ENCODE measurements around the gene GLUL. TPM values are rescaled to one million over a fixed set of nuclear protein-coding genes. Genes with fewer than 3 reads are reported as not detected.

The GLUL gene
- total and polyA plus RNA-seq, 2 of the 4 experiments (the other 2 are of a cell fraction), result 131 to 385 TPM

DNA sequence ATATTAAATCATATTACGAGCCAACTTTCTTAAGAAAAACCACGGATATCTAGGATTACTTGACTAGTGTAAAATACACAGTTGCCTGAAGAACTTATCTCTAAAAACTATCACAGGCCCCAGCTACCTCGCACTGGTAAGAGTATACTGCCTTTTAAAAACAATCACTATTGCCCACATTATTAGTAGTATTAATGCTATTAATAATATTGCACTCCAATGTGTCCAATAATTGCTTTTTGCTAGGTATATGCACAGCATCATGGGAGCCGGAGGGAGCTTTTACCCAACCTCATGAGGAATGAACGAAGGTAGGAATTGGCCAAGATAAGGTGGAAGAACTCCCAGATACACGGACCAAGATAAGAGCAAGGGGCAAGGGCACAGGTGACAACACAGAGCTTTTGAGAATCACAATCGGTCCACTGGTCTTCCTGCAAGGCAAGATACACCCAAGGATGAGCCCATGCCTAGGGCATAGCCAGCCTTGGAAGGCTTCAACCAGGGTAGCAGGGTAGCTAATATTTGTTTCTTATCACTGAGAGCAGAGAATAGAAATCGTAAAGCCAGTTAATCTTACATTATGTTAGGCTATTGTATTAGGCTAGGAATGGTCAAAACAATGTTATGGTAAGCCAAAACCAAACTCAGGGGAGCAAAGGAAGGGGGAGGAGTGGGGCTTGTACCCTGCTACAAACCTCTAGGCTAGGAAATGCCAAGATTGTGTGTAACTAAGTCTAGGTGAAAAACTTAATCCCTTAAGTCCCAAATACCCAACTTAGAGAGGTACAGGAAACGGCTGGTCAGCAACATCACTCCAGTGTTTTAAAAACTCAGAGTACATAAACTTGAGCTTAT, 9.4 kb downstream of the GLUL start:
- no peak overlapping the region for H3K14ac ChIP-seq (replicated peaks; ENCODE audit: low read depth, low read length)
- no peaks in the 10 kb centered on the region for H3K4me1 ChIP-seq (ENCODE audit: control insufficient read depth, insufficient read depth, low read length)
- no peaks in the 10 kb centered on the region for H3K9me3 ChIP-seq (ENCODE audit: control insufficient read depth, insufficient read depth, low read length)
- H3K9ac ChIP-seq (ENCODE audit: low read depth, low read length), result no peak overlapping the region
- POLR2A ChIA-PET (ENCODE audit: unreplicated experiment), result no interaction called here
- H4K8ac ChIP-seq (ENCODE audit: low read depth in 2 of 2, low read length in 2 of 2), result no peak overlapping the region
- TF ChIP-seq RFX5 (IDR thresholded peaks at IDR 0.05; ENCODE audit: low read depth, low read length) (no peak), FOS (IDR thresholded peaks at IDR 0.05; ENCODE audit: low read depth, low read length) (no peak), RCOR1 (IDR thresholded peaks at IDR 0.05; ENCODE audit: insufficient replicate concordance, low read length) (no peak), POLR2A (IDR thresholded peaks at IDR 0.05; ENCODE audit: low read depth, low read length) (no peak), RAD21 (IDR thresholded peaks at IDR 0.05; ENCODE audit: low read length) (no peak), CEBPB (IDR thresholded peaks at IDR 0.05; ENCODE audit: low read depth, low read length) (no peak), MAZ (IDR thresholded peaks at IDR 0.05; ENCODE audit: borderline replicate concordance, low read depth, low read length) (no peak), CTCF (conservative IDR thresholded peaks at IDR 0.05; ENCODE audit: low read depth, low read length) (no peak), MXI1 (IDR thresholded peaks at IDR 0.05; ENCODE audit: borderline replicate concordance, low read depth, low read length) (no peak), MAFK (IDR thresholded peaks at IDR 0.05; ENCODE audit: low read depth, low read length) (no peak), SMC3 (IDR thresholded peaks at IDR 0.05; ENCODE audit: low read depth, low read length) (no peak)
- TF ChIP-seq, protein P1, sequence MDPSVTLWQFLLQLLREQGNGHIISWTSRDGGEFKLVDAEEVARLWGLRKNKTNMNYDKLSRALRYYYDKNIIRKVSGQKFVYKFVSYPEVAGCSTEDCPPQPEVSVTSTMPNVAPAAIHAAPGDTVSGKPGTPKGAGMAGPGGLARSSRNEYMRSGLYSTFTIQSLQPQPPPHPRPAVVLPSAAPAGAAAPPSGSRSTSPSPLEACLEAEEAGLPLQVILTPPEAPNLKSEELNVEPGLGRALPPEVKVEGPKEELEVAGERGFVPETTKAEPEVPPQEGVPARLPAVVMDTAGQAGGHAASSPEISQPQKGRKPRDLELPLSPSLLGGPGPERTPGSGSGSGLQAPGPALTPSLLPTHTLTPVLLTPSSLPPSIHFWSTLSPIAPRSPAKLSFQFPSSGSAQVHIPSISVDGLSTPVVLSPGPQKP (IDR thresholded peaks at IDR 0.05; ENCODE audit: borderline replicate concordance, low read depth, low read length), result no peak
- H3K27ac ChIP-seq (ENCODE audit: insufficient read depth, low read length), result no peak overlapping the region
- DNase-seq (no peak), ATAC-seq (ENCODE audit: low read depth) (no peak; the same call in 1 of the 2 replicates)
- H2BK20ac ChIP-seq (ENCODE audit: low read depth, low read length), result no peak overlapping the region
- H2AFZ ChIP-seq (replicated peaks; ENCODE audit: low read length, poor library complexity), result no peak overlapping the region
- no peaks in the 10 kb centered on the region; the same call in 1 of the 2 replicates for H4K20me1 ChIP-seq (ENCODE audit: insufficient read depth, low read length)
- H3K36me3 ChIP-seq (ENCODE audit: control insufficient read depth, insufficient read depth, low read length), result peaks cover 41% of the 10 kb centered on the region
- H2BK120ac ChIP-seq (ENCODE audit: low read depth, low read length), result no peak overlapping the region
- no TSS peak for BruUV-seq (replicated peaks)
- no peak overlapping the region for H2BK15ac ChIP-seq (ENCODE audit: low read depth, low read length)
- peaks cover 4% of the 10 kb centered on the region; the same call in 1 of the 2 replicates for H3K9me1 ChIP-seq (ENCODE audit: insufficient read depth, low read length)
- H3K4me3 ChIP-seq (ENCODE audit: insufficient read depth, low read depth, low read length), result no peak overlapping the region
- CTCF ChIA-PET, result no interaction called here
- no peak overlapping the region for H4K5ac ChIP-seq (ENCODE audit: low read depth, low read length)
- no peak overlapping the region for H3K4ac ChIP-seq (ENCODE audit: low read depth, low read length)
- H2AK5ac ChIP-seq (ENCODE audit: low read depth, low read length), result no peak overlapping the region
- H4K91ac ChIP-seq (ENCODE audit: insufficient read depth, low read depth, low read length), result no peak overlapping the region
- in situ Hi-C loops (cut with MboI; ENCODE audit: low sequenced_read_pairs), result no loop called here
- H2AK9ac ChIP-seq (replicated peaks; ENCODE audit: low read depth, low read length, poor library complexity), result no peak overlapping the region
- peaks cover 0 to 9% of the 10 kb centered on the region in 2 experiments; a peak in 3 of 4 replicates for H3K79me1 ChIP-seq (ENCODE audit: low read depth in 1 of 2, low read length in 2 of 2)
- dilution Hi-C loops (cut with HindIII; ENCODE audit: low sequenced_read_pairs, unreplicated experiment), result no loop called here
- no peak overlapping the region for H3K23ac ChIP-seq (ENCODE audit: low read depth, low read length)
- WGBS, 2 experiments (ENCODE audit: extremely low coverage in 2 of 2, insufficient read length in 1 of 2), result 94% methylated on average over 3 of the region's 9 CpGs; no CpG with 5 or more reads in 1 of the 2 experiments
- intact Hi-C loops (cut with micrococcal nuclease), result no loop called here
- H2BK5ac ChIP-seq (ENCODE audit: low read depth, low read length, poor library complexity, severe bottlenecking), result no peak overlapping the region
- H3K18ac ChIP-seq (ENCODE audit: low read depth, low read length), result no peak overlapping the region
- no peaks in the 10 kb centered on the region for H3K27me3 ChIP-seq (ENCODE audit: control insufficient read depth, insufficient read depth, low read length)
- H3K56ac ChIP-seq (ENCODE audit: extremely low read depth, insufficient read depth, low read length), result no peak overlapping the region
- H3K4me2 ChIP-seq (ENCODE audit: low read depth, low read length), result no peak overlapping the region
